Stimulated activated CD4-positive, alpha-beta T cell treated with anti-CD3 and anti-CD28 coated beads, TNF-alpha, amount 100 ng/mL, for 48 hours (primary cell): ENCODE data around the gene CPPED1.

Experiments used
- DNase-seq, 3 donors: peaks; one replicate each; pipeline ENCODE4 v3.0.0-alpha.2; 2020; ENCODE audit warnings: low read depth in 3 of 3

CPPED1 gene

GRCh38 chr16:12682432-12683165, 121.1 kb downstream of the CPPED1 start:
- DNase-seq, result no peak

DNA sequence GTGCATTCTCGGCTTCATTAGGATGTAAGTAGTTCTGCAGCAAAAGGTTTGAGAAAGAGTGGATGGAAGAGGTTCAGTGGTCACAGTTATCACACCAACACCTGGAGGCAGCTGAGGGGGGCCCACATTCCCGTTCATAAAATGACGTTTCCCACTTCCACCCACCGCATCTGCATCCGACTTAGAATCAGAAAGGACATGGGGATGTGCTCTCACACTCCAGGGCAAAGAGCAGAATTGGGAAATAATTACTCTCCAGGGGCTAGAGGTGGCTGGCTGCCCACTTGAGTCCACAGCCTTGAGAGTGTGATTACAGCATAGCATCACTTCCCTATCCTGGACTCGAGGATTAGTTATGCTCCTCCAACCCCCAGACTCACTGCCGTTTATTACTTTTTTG, 122.0 kb downstream of the CPPED1 start:
- DNase-seq, result no peak

DNA sequence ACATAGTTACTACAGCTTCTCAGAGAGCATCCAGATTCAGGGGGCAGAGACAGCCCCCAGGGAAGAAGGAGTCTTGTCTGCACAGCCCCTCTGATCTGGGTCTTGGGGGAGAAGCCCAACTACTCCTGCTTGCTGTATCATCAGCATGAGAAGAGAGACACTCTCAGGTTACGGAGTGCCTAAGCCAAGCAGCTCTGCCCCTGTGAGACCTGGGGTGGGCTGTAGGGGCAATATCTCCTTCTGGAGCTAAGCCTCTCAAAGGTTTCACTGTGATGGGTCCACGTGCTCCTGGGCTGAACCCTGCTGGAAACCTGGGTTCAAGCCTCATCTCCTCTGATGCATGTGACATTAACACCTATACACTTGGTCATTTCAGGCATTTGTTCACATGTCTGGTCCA, 123.2 kb downstream of the CPPED1 start:
- no peak for DNase-seq

DNA sequence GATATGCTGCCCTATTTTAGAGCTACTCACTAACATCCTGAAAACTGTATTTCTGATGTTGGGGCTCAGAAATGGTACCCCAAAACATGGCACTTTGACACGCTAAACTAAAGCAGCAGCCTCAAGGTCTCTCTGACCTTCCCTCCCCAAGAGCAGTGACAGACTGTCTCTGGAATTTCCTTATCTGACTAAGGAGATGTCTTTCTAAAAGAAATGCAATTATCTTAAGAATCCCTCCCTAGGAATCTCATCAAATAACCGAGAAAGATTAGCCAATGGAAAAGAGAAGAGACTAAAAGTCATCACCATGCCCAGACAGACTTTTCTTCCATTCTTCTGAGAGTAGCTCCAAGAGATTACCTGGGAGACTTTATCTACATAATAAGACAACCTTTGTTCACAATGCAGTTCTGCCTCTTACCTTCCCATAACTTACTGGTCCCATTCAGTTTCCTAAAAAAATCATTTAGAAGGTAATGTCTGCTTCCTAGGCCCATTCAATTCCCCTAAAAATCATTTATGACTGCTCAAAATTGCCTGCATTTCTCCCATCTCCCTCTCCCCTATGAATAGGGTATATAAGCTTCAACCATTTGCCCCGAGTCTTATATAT, 123.9 kb downstream of the CPPED1 start:
- DNase-seq, result no peak

- DNase-seq, result no peak
Measured at GRCh38 chr16:12678983-12679382, 124.7 kb downstream of the CPPED1 start.

DNA sequence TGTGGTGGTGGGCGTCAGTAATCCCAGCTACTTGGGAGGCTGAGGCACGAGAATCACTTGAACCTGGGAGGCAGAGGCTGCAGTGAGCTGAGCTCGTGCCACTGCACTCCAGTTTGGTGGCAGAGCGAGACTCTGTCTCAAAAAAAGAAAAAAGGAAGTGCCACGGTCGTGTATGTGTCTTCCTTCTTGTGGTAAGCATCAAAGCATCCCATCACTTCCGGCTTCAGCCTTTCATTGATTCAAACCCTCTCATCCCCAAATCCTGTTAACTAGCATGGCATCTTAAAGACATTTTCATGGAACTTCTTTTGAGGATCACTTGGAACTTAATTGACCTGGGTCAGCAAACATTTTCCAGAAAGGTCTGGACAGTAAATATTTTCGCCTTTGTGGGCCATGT, 126.2 kb downstream of the CPPED1 start:
- DNase-seq, result no peak

DNA sequence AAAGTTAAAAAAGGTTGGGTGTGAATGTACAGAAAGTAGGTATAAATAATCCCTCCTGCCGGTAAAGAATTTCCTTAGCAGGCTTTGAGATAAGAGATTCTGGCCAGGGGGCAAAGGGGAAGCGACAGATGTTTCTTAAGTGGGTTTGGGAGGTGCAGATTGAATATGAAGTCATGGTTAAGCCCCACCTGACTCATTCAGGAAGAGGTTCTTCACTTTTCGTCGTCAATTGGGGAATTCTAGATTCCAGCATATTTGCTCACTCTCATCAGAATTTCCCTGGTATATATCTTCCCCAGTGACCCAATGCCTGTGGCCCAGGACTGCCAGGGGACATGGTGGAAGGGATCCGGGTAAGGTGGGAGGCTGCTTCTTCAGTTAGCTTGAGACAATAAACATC, 127.8 kb downstream of the CPPED1 start:
- no peak for DNase-seq

DNA sequence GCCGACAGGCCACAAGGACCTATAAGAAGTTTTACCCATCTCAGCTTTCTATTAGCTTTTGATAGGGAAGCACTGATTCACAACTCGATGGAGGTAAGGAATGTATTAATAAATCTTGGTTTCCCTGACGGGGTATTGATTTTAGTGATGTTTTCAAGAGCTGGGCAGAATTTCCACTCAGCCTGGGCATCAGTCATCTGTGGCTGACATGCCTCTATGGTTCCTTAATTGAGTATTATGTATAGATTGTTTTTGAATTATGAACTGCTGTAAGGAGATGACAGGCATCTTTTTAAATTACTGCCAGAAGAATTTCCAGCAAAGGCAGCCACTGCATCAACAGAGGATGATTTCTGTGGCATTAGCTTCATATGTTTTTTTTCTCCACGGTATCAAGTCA, 128.6 kb downstream of the CPPED1 start:
- no peak for DNase-seq

DNA sequence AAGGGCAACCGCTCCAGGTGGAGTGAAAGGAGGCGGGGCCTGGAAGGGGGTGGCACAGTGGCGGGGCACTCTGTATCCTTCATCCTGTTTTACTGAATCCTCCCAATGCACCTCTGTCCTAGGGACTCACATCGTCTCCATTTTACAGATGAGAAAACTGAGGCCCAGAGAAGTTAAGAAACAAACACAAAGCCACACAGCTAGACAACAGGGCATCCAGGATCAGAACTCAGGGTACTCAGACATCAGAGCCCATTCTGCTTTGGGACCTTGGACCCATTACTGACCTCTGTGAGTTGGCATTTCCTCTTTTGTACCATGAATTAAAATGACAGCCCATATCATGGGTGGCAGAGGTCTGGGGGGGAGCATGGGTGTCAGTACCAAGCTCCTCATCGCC, 129.2 kb downstream of the CPPED1 start:
- no peak for DNase-seq

DNA sequence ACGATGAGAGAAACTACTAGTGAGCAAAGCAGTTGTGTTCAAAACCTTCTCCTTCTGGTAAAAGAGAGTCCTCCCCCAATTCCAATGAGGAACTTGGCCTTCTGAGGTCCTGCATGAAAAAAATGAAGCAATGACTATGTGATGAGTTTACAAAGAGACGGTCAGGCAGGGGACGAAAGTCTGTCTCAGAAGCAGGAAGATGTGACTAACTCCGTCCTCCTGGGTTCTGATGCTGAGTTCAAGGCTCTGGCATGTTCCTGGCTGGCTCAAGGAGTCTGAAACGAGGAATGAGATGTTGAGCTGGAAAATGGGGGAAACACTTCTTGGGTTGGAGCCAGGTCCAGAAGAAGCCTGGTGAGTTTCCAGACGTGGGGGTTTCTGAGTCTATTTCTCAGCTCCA, 129.6 kb downstream of the CPPED1 start:
- DNase-seq, result no peak

GRCh38 chr16:12673466-12673865, 130.2 kb downstream of the CPPED1 start:
- no peak for DNase-seq

- DNase-seq, result no peak
Measured at GRCh38 chr16:12672986-12673385, 130.7 kb downstream of the CPPED1 start.

GRCh38 chr16:12669908-12670307, 133.8 kb downstream of the CPPED1 start:
- no peak for DNase-seq

DNA sequence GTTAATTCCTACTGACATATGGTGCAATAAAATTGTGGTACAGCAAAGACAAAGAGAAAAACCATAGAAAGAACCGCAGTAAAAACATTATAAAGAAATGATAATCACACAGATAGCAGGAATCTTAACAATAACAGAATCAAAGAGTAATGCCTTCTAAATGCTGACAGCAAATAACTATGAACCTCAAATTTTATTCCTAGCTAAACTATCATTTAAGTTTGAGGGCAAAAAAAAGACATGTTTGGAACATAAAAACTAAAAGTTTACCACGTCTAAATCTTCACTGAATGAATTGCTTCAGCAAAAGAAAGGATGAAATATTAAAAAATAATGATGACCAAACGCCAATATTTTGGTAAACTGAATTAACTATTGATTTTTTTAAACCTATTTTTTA, 135.8 kb downstream of the CPPED1 start:
- no peak for DNase-seq

GRCh38 chr16:12664164-12664733, 139.4 kb downstream of the CPPED1 start:
- DNase-seq, result no peak

GRCh38 chr16:12661656-12662172, 142.0 kb downstream of the CPPED1 start:
- DNase-seq, result no peak

DNA sequence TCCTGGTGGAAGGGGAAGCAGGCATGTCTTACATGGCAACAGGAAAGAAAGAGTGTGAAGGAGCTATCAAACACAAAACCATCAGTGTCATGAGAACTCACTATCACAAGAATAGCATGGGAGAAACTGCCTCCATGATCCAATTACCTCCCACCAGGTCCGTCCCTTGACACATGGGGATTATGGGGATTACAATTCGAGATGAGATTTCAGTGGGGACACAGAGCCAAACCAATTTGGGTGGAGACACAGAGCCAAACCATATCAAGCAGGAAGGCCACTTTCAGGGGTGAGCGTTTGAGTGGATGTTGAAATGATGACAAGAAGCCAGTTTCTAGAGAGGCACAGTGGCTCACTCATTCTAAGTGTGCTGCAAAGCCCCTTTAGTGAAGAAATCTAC, 143.8 kb downstream of the CPPED1 start:
- DNase-seq, result no peak

GRCh38 chr16:12658506-12658905, 145.2 kb downstream of the CPPED1 start:
- no peak for DNase-seq

- DNase-seq, result no peak
Measured at GRCh38 chr16:12655537-12655936, 148.2 kb downstream of the CPPED1 start.

DNA sequence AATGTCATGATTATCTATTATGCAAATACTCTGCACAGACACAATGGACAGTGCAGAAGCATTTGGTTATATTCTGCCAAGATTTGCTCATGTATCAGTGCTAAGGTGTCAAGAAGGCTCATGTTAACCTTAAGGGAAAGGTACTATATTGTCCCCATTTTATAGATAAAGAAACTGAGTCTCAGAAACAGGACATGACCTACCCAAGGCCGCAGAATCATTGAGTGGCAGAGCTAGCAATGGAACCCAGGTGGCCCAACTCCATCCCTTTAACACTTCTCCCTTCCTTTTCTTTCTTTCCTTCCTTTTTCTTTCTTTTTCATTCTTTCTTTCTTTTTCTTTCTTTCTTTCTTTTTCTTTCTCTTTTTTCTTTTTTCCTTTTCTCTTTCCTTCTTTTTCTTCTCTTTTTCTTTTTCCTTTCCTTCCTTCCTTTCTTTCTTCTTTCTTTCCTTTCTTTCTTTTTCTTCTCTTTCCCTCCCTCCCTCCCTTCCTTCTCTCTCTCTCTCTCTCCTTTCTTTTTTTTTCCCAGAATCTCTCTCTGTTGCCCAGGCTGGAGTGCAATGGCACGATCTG, 149.8 kb downstream of the CPPED1 start:
- DNase-seq, result no peak

GRCh38 chr16:12652924-12653323, 150.8 kb downstream of the CPPED1 start:
- DNase-seq, result no peak

- no peak for DNase-seq
Measured at GRCh38 chr16:12651765-12652512, 151.7 kb downstream of the CPPED1 start.
